ENCODE measurements around the gene CITED4. TPM values are rescaled to one million over a fixed set of nuclear protein-coding genes. Genes with fewer than 3 reads are reported as not detected.

Gene CITED4
- total RNA-seq, 1 experiment from 2014 or later = not detected

- Histone ChIP-seq H3K9me3 (ENCODE audit: low read length) (peaks cover 11% of the 10 kb centered on the region), H3K79me2 (ENCODE audit: low read length) (no peaks in the 10 kb centered on the region), H4K20me1 (ENCODE audit: insufficient read depth, low read depth, low read length) (no peaks in the 10 kb centered on the region), H3K27me3 (ENCODE audit: low read length) (0 out of 2 replicates have a peak, but pooled peaks cover 4% of the 10 kb centered on the region), H3K4me3 (ENCODE audit: low read length) (no peak overlapping the region), H3K36me3 (ENCODE audit: insufficient read depth, low read length) (0 out of 2 replicates have a peak, but pooled peaks cover 2% of the 10 kb centered on the region), H3K4me2 (ENCODE audit: low read depth, low read length, poor library complexity, severe bottlenecking) (no peak overlapping the region), H3K27ac (ENCODE audit: low read length) (no peak overlapping the region), H3K9ac (ENCODE audit: low read length) (no peak overlapping the region), H2AFZ (ENCODE audit: low read length) (no peak overlapping the region), H3K9me2 (replicated peaks; ENCODE audit: insufficient read depth, low read length) (no peaks in the 10 kb centered on the region), H3K4me1 (ENCODE audit: low read length) (no peaks in the 10 kb centered on the region)
- no peak for DNase-seq
Measured at GRCh38 chr1:40879482-40880175, 17.5 kb upstream of the CITED4 start.

- H3K9ac ChIP-seq (ENCODE audit: low read length) = no peak overlapping the region
- H3K4me2 ChIP-seq (ENCODE audit: low read depth, low read length, poor library complexity, severe bottlenecking) = no peak overlapping the region
- no peak overlapping the region for H3K4me3 ChIP-seq (ENCODE audit: low read length)
- no peaks in the 10 kb centered on the region for H3K4me1 ChIP-seq (ENCODE audit: low read length)
- H3K79me2 ChIP-seq (ENCODE audit: low read length) = no peaks in the 10 kb centered on the region
- no peak for DNase-seq
- no peaks in the 10 kb centered on the region for H3K9me2 ChIP-seq (replicated peaks; ENCODE audit: insufficient read depth, low read length)
- H3K9me3 ChIP-seq (ENCODE audit: low read length) = peaks cover 11% of the 10 kb centered on the region
- H3K36me3 ChIP-seq (ENCODE audit: insufficient read depth, low read length) = 0 out of 2 replicates have a peak, but pooled peaks cover 2% of the 10 kb centered on the region
- H3K27ac ChIP-seq (ENCODE audit: low read length) = no peak overlapping the region
- no peaks in the 10 kb centered on the region for H4K20me1 ChIP-seq (ENCODE audit: insufficient read depth, low read depth, low read length)
- 0 out of 2 replicates have a peak, but pooled peaks cover 4% of the 10 kb centered on the region for H3K27me3 ChIP-seq (ENCODE audit: low read length)
- H2AFZ ChIP-seq (ENCODE audit: low read length) = no peak overlapping the region
Measured at GRCh38 chr1:40878906-40879305, 16.7 kb upstream of the CITED4 start.

- no peak for DNase-seq
- Histone ChIP-seq H3K36me3 (ENCODE audit: insufficient read depth, low read length) (0 out of 2 replicates have a peak, but pooled peaks cover 2% of the 10 kb centered on the region), H3K9me2 (replicated peaks; ENCODE audit: insufficient read depth, low read length) (no peaks in the 10 kb centered on the region), H2AFZ (ENCODE audit: low read length) (no peak overlapping the region), H3K4me2 (ENCODE audit: low read depth, low read length, poor library complexity, severe bottlenecking) (no peak overlapping the region), H3K4me3 (ENCODE audit: low read length) (no peak overlapping the region), H3K27ac (ENCODE audit: low read length) (no peak overlapping the region), H3K9me3 (ENCODE audit: low read length) (peaks cover 11% of the 10 kb centered on the region), H4K20me1 (ENCODE audit: insufficient read depth, low read depth, low read length) (no peaks in the 10 kb centered on the region), H3K79me2 (ENCODE audit: low read length) (no peaks in the 10 kb centered on the region), H3K4me1 (ENCODE audit: low read length) (no peaks in the 10 kb centered on the region), H3K9ac (ENCODE audit: low read length) (no peak overlapping the region), H3K27me3 (ENCODE audit: low read length) (0 out of 2 replicates have a peak, but pooled peaks cover 4% of the 10 kb centered on the region)
Measured at GRCh38 chr1:40877698-40878097, 15.5 kb upstream of the CITED4 start.

GRCh38 chr1:40876891-40877290, 14.7 kb upstream of the CITED4 start:
- no peak for DNase-seq
- Histone ChIP-seq H3K79me2 (ENCODE audit: low read length) (no peaks in the 10 kb centered on the region), H2AFZ (ENCODE audit: low read length) (no peak overlapping the region), H4K20me1 (ENCODE audit: insufficient read depth, low read depth, low read length) (no peaks in the 10 kb centered on the region), H3K4me2 (ENCODE audit: low read depth, low read length, poor library complexity, severe bottlenecking) (no peak overlapping the region), H3K27ac (ENCODE audit: low read length) (no peak overlapping the region), H3K9me3 (ENCODE audit: low read length) (peaks cover 11% of the 10 kb centered on the region), H3K27me3 (ENCODE audit: low read length) (0 out of 2 replicates have a peak, but pooled peaks cover 4% of the 10 kb centered on the region), H3K9ac (ENCODE audit: low read length) (no peak overlapping the region), H3K36me3 (ENCODE audit: insufficient read depth, low read length) (0 out of 2 replicates have a peak, but pooled peaks cover 2% of the 10 kb centered on the region), H3K4me1 (ENCODE audit: low read length) (no peaks in the 10 kb centered on the region), H3K4me3 (ENCODE audit: low read length) (no peak overlapping the region), H3K9me2 (replicated peaks; ENCODE audit: insufficient read depth, low read length) (no peaks in the 10 kb centered on the region)

GRCh38 chr1:40876436-40876761, 14.2 kb upstream of the CITED4 start:
- no peak overlapping the region for H3K4me2 ChIP-seq (ENCODE audit: low read depth, low read length, poor library complexity, severe bottlenecking)
- no peaks in the 10 kb centered on the region for H4K20me1 ChIP-seq (ENCODE audit: insufficient read depth, low read depth, low read length)
- no peak overlapping the region for H3K9ac ChIP-seq (ENCODE audit: low read length)
- H3K36me3 ChIP-seq (ENCODE audit: insufficient read depth, low read length) = 0 out of 2 replicates have a peak, but pooled peaks cover 2% of the 10 kb centered on the region
- H3K4me1 ChIP-seq (ENCODE audit: low read length) = no peaks in the 10 kb centered on the region
- no peak for DNase-seq
- no peak overlapping the region for H3K27ac ChIP-seq (ENCODE audit: low read length)
- H3K27me3 ChIP-seq (ENCODE audit: low read length) = 0 out of 2 replicates have a peak, but pooled peaks cover 4% of the 10 kb centered on the region
- no peak overlapping the region for H2AFZ ChIP-seq (ENCODE audit: low read length)
- peaks cover 11% of the 10 kb centered on the region for H3K9me3 ChIP-seq (ENCODE audit: low read length)
- no peaks in the 10 kb centered on the region for H3K79me2 ChIP-seq (ENCODE audit: low read length)
- H3K9me2 ChIP-seq (replicated peaks; ENCODE audit: insufficient read depth, low read length) = no peaks in the 10 kb centered on the region
- no peak overlapping the region for H3K4me3 ChIP-seq (ENCODE audit: low read length)

GRCh38 chr1:40873863-40874472, 11.8 kb upstream of the CITED4 start:
- no peaks in the 10 kb centered on the region for H3K9me2 ChIP-seq (replicated peaks; ENCODE audit: insufficient read depth, low read length)
- H2AFZ ChIP-seq (ENCODE audit: low read length) = no peak overlapping the region

GRCh38 chr1:40872276-40872675, 10.1 kb upstream of the CITED4 start:
- Histone ChIP-seq H3K4me1 (ENCODE audit: low read length) (no peaks in the 10 kb centered on the region), H3K36me3 (ENCODE audit: insufficient read depth, low read length) (0 out of 2 replicates have a peak, but pooled peaks cover 2% of the 10 kb centered on the region), H4K20me1 (ENCODE audit: insufficient read depth, low read depth, low read length) (no peaks in the 10 kb centered on the region), H3K27me3 (ENCODE audit: low read length) (peaks cover 7% of the 10 kb centered on the region; the same call in 1 of the 2 replicates), H3K9me3 (ENCODE audit: low read length) (peaks cover 11% of the 10 kb centered on the region), H3K79me2 (ENCODE audit: low read length) (no peaks in the 10 kb centered on the region), H2AFZ (ENCODE audit: low read length) (no peak overlapping the region), H3K4me2 (ENCODE audit: low read depth, low read length, poor library complexity, severe bottlenecking) (no peak overlapping the region), H3K4me3 (ENCODE audit: low read length) (no peak overlapping the region), H3K27ac (ENCODE audit: low read length) (no peak overlapping the region), H3K9ac (ENCODE audit: low read length) (no peak overlapping the region), H3K9me2 (replicated peaks; ENCODE audit: insufficient read depth, low read length) (no peaks in the 10 kb centered on the region)
- DNase-seq = no peak

More at GRCh38 chr1:40873863-40874472, 11.8 kb upstream of the CITED4 start:
- no peak overlapping the region for H3K27ac ChIP-seq (ENCODE audit: low read length)
- H3K4me3 ChIP-seq (ENCODE audit: low read length) = no peak overlapping the region
- no peaks in the 10 kb centered on the region for H3K79me2 ChIP-seq (ENCODE audit: low read length)
- 0 out of 2 replicates have a peak, but pooled peaks cover 2% of the 10 kb centered on the region for H3K36me3 ChIP-seq (ENCODE audit: insufficient read depth, low read length)
- no peaks in the 10 kb centered on the region for H3K4me1 ChIP-seq (ENCODE audit: low read length)
- H3K27me3 ChIP-seq (ENCODE audit: low read length) = peaks cover 7% of the 10 kb centered on the region; the same call in 1 of the 2 replicates
- no peak for DNase-seq
- peaks cover 11% of the 10 kb centered on the region for H3K9me3 ChIP-seq (ENCODE audit: low read length)
- H3K4me2 ChIP-seq (ENCODE audit: low read depth, low read length, poor library complexity, severe bottlenecking) = no peak overlapping the region
- no peak overlapping the region for H3K9ac ChIP-seq (ENCODE audit: low read length)
- no peaks in the 10 kb centered on the region for H4K20me1 ChIP-seq (ENCODE audit: insufficient read depth, low read depth, low read length)

- Histone ChIP-seq H3K27me3 (ENCODE audit: low read length) (peaks cover 4% of the 10 kb centered on the region; the same call in 1 of the 2 replicates), H3K4me1 (ENCODE audit: low read length) (no peaks in the 10 kb centered on the region), H3K9ac (ENCODE audit: low read length) (no peak overlapping the region), H3K27ac (ENCODE audit: low read length) (no peak overlapping the region), H2AFZ (ENCODE audit: low read length) (no peak overlapping the region), H3K9me3 (ENCODE audit: low read length) (no peaks in the 10 kb centered on the region), H3K79me2 (ENCODE audit: low read length) (no peaks in the 10 kb centered on the region), H3K4me2 (ENCODE audit: low read depth, low read length, poor library complexity, severe bottlenecking) (no peak overlapping the region), H4K20me1 (ENCODE audit: insufficient read depth, low read depth, low read length) (no peaks in the 10 kb centered on the region), H3K4me3 (ENCODE audit: low read length) (no peak overlapping the region), H3K36me3 (ENCODE audit: insufficient read depth, low read length) (no peaks in the 10 kb centered on the region), H3K9me2 (replicated peaks; ENCODE audit: insufficient read depth, low read length) (no peaks in the 10 kb centered on the region)
- DNase-seq = no peak
Measured at GRCh38 chr1:40870135-40870728, 8.1 kb upstream of the CITED4 start.

Data from Karpas-422 (cell line).